HG02943 (cell line): Measurements from ENCODE around the gene FKBP15.

Experiments used
- ATAC-seq: cut with Tn5 transposase; IDR thresholded peaks from one replicate; pipeline ENCODE4 v1.9.1; 2021; ENCODE audit warnings: mild to moderate bottlenecking, low read depth, moderate library complexity; ENCODE audit not compliant: unreplicated experiment

The FKBP15 gene

DNA sequence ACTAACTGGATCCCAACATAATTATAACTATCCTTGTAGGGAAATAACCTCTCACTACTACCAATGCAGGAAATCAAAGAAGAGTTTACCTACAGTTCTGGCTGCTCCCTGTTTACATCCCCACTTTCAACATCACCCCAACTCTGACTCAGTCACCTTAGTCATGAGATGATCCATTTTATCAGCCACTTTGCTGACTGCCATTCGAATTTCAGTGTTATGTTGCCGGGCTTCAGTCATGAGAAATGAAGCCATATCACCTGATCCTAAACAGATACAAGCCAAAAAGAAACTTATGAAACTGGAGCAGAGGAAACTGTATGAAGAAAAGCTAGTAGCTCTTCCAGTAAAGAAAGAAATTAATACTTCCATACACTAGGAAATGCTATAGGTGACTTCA is 36.5 kb downstream of the FKBP15 start:
- no peak for ATAC-seq

DNA sequence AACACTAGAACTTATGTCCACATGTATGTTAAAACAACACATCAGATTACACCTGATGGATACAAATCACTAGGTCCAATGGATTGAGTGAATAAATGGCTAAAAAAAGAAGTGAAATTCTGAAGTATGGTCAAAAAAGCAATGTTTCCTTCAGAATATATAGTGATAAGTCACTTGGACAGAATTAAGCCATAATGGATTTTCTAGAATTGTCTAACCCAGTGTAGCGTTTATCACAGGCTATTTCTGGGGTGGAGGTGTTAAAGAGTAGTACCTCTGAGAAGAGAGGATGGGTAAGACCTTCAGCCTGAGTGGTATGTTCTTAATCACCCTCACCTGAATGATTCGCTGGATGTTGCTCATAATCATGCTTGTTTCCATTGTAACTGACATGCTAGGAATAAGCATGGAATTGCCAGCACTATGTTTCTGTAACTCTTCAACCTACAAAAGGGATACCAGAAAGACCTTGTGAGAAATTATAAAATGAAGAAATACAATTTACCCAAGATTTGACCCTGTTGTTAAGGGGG is 37.1 kb downstream of the FKBP15 start:
- ATAC-seq, result no peak

DNA sequence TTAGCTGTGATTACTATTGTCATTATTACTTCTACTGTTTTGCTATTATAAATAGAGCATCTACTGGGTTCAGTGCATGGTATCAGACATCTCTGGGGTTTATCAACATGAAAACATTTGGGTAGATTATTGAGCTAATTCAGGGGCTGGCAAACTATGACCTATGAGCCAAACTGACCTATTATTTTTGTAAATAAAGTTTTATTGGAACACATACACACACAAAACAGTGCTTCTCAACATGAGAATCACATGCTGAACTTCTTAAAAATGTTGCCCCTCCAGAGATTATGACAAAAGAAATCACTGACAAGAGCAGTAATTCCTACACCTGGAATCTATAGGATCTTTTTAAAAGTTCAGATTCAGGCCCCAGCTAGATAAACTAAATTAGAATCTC is 39.9 kb downstream of the FKBP15 start:
- ATAC-seq, result no peak

DNA sequence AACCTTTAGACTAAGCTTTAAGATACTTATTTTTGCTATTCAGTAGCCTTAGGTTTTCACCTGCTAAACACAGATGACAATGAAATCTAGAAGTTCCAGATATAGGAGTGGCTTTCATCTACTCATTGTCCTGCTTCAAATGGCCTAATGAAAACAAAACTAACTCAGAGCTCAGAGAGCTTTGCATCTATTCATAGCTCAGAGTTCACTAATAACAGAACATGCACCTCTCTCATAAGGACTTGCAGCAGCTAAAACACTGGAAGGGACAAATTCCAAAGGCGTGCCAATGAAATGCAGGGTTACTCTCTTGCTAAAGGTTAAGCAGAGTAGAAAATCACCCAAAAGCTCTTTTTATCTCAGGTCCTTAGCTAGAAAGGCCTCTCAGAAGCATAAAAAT is 41.2 kb downstream of the FKBP15 start:
- no peak for ATAC-seq

DNA sequence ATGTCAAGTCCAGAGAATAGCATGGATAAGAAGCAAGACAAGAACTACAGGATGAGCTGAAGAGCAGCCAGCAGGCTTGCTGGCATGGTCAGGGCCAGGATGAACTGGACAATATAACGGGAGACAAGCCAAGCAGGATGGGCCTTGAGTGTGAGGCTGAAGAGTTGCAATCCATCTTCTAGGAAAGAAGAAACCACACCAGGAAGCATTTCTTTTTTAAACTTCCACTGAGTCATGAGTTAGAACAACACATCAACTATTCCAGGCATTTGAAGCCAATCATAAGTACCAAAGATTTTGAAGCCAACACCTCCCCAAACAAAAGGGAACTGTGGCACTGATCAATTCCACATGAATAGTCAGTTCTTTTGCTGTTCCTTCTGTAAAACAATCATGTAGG is 43.0 kb downstream of the FKBP15 start:
- ATAC-seq, result no peak

DNA sequence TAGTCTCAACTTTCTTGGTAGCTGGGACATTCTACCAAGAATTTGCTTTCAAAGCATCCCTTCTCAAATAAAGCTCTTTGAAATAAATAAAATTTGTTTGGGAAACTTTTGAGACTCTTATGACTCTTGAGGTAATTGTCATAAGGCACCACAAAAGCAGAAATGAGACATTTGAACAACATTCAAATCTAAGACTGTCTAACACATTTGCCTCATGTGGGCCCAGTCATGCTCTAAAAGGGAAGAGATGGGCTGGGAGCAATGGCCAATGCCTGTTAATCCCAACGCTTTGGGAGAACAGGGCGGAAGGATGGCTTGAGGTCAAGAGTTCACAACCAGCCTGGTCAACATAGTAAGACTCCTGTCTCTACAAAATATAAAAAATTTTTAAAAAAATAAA is 43.8 kb downstream of the FKBP15 start:
- ATAC-seq, result no peak

DNA sequence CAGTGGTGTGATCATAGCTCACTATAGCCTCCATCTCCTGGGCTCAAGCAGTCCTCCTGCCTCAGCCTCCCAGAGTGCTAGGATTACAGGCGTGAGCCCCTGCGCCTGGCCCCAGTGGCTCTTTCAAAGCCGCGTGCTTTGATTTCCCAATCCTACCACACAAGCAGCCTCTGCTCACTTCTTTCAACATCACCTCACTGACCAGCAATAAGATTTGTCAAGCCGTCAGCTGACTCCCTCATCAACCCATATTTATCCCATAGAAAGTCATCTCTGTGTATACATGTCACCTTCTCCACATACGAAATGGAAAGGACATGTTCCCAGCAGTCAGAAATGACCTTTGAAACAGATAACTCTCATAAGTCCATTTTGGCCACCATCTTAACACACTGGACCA is 44.3 kb downstream of the FKBP15 start:
- ATAC-seq, result no peak

DNA sequence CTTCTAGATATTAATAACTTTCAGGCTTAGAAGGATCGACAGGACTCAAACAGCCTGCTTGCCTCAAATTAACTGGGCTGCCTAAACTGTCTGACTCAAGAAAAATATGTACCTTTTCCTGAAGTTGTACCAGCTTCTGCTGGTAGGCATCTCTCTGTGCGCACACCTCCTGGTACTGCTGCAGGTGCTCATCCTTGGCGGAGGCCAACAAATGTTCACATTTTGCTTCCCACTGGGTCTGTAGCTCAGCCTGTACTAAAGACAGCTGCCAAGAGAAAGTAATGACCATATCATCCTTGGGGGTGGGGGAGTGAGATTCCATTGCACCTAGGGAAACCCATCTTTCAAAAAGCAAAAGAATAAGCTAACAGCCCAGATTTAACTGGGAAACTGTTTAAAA is 47.7 kb downstream of the FKBP15 start:
- no peak for ATAC-seq

DNA sequence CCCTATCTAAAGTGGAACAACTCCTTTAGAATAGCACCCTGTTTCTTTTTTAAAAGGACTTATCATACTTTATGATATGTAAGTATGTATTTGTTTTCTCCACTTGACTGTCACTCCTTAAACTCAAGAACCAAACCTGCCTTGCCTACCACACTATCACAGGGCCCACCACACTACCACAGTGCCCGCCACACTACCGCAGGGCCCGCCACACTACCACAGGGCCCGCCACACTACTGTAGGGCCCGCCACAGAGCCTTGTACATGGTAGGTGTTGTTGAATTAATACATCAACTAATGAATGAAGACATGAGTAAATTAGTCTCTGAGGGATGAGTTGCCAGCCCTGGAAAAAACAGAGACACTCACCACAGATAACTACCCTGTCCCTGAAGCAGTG is 52.3 kb downstream of the FKBP15 start:
- ATAC-seq, result no peak

DNA sequence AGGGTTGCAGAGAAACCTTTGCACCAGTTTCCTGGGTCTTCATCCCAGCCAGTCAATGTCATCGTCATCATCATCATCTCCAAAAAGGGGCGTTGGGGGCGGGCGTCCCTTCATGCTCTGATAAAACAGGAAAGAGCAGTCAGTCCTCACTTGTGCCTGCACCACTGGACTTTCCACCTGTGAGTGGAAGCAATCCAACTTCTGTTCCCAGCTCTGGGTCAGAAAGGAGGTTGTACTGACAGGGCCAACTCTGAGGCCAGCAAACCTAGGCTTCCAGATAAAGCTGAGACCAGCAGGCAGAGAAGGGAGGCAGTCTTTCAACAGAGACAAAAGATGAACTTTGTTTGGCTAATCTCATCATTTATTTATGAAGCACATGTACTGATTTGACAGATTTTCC is 55.0 kb downstream of the FKBP15 start:
- no peak for ATAC-seq

DNA sequence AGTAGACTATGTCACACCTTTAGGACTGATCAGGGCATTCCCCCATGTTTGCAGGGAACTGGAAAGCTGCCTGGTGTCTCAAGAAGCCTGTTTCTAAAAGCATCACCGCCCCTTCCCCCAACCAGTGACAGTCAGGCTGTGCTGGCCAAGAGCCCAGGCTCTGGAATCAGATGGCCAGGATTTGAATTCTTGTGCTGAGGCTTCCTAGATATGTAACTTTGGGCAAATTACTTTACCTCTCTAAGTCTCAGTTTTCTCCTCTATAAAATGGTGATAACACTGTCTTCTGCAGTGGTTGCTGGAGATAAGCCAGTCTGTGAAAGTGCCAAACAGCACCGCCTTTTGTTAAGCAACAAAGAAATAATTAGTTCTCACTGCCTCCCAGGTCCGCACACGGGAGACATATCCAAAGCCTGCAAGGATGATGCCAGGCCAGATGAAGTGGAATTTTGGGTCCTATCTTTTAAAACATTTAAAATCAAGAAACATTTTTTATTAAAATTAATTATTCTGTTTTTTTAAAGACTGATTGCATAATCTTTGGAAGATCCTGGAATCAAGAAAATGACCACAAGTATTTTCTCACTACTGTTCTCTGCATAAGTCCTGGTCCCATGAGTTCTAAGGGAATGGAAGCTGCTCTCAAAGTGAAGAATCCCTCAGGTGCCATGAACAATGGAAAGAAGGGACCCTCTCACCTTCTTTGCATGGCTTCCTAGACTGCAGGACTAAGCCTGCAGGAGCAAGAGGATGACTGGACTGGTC is 56.4 kb downstream of the FKBP15 start:
- no peak for ATAC-seq

DNA sequence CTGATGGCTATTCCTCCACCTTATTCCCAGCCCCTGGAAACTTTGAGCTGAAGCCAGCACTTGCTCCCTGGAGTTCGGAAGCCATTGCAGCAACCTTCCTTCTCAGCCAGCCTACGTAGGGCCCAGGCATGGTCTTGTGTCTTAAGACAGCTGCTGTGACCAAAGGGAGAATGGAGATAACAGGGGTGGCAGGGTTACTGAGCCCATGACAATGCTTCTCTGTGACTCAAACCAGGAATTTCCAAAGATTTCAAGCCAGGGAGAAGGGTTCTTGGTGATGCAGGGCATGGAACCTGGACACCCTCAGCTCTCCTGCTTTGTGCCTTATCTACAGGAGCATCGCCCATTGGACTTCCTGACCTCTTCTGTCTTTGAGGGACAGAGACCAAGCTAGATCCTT is 58.1 kb downstream of the FKBP15 start:
- ATAC-seq, result no peak

DNA sequence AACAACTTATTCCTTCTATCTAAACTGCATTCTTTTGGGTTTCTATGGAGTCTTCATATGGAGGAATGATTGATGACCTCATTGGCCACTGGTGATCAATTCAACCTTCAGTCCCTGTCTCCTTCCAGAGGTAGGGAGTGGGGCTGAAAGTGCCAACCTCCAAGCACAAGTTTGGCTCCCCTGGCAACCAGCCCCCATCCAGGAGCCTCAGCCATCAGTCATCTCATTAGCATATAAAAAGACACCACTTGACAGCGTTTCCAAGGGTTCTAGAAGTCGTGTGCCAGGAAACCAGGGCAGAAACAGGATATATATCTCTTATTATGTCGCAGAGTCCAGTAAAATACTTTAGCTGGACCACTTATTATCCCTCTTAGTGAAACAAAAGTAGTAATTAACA is 60.5 kb downstream of the FKBP15 start:
- no peak for ATAC-seq

DNA sequence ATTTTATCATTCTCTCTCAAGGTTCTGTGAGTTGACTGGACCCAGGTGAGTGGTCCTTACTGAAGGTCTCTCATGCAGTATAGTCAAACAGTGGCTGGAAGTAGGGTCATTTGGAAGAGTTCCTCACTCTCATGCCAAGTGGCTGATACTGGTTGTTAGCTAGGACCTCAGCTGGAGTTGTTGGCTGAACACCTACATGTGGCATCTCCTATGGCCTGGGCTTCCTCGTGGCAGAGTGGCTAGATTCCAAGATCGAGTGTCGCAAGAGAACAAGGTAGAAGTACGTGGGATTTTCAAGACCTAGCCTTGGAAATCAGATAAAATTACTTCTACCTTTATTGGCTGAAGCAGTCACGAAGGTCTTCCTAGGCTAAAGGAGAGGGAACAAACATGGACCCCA is 62.6 kb downstream of the FKBP15 start:
- ATAC-seq, result no peak

DNA sequence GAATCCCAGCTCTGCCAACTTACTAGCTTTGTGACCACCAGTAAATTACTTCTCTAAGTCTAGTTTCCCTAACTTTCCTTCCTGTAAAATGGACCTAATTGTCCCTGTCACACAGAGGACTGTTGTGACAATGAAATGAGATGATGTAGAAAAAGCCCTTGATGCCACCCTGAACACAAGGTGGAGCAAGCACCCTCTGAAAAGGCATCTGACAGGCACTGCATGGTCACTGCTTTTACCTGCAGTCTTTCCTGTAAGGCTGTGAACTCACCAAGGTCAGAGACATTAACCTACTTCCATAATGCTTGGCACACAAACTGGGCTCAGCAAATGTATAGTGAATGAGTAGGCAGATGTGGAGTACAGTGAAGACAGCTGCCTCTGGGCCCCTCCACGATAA is 64.2 kb downstream of the FKBP15 start:
- no peak for ATAC-seq

DNA sequence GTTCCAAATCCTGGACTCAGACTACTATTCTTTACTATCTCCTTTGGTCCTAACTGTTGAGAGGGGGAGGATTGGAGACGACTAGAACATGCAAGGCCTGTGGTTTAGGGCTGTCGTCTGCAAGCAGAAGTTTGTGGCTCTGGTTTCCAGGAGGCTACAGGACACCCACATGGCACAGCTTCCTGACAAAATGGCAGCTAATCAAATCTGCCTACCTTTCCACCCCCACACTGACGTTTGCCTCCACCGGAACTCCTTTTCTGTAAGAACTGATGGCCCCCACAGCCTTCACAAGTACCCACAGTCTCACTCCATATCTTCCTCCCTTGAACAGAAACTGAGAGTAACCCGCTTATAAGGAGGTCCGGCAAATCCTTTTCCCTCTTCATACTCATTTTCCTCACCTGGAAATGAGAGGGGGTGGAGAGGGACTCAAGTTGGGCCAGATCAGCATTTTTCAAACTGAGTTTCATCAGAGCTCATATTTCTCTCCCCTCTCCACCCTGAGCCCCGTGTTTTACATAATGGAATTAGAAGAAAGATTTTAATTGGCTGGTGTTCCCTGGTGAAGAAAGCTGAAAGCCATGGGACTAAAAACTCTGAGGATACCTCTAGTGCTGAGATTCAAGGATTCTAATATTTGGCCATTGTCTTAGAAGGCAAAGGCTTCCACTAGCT is 65.0 kb downstream of the FKBP15 start:
- ATAC-seq, result no peak

DNA sequence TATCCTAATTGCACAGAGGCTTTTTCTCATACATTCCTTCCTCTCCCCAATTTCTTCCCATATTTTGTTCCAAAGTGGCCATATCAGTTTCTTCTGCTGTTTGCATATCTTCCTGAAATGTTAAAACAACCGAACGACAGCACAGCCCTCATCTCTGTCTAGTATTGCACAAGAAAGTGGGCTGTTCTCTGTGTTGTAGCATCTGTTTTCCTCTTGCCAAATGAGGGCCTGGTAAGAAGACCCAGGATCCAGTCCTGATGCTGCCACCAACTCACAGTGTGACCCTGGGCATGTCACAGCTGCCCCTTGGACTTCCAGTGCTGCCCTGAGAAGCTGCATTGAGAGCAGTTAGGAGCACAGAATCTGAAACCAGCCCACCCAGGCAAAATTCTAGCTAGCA is 66.1 kb downstream of the FKBP15 start:
- ATAC-seq, result no peak

DNA sequence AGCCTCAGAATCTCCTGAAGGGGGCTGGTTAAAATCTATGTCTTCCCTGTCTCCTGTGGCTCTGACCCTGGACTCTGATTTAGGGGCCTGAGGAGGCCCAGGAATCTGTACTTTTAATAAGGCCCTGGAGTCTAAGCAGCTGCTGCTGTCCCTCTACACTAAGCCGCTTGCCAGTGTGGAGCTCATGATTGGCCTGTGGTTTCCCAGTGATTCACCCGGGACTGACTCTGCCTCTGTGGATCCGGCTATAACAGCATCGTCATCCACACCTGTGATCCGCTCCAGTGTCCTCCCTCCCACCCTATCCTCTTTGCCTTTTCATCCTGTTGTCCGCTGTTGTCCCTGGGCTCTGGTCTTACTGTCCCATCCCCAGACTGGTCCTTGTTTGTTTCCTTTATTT is 66.6 kb downstream of the FKBP15 start:
- ATAC-seq, result no peak

DNA sequence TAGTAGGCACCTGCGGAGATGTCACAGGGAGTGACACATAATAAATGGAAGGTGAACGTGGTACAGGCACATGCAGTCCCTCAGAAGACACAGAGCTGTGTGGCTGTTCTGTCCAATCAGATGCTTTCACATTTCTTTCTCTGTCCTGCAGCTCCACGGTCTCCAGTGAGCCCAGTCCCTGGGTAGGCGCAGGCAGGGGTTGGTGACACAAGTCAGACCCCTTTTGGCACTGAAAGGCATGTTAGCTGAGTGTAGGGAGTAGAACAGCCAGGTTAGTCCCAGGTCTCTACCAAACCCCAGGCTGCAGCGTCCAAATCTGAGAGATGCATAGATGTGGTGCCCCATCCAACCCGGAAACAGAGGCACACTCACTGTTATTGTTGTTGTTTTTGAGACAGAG is 67.5 kb downstream of the FKBP15 start:
- ATAC-seq, result no peak

DNA sequence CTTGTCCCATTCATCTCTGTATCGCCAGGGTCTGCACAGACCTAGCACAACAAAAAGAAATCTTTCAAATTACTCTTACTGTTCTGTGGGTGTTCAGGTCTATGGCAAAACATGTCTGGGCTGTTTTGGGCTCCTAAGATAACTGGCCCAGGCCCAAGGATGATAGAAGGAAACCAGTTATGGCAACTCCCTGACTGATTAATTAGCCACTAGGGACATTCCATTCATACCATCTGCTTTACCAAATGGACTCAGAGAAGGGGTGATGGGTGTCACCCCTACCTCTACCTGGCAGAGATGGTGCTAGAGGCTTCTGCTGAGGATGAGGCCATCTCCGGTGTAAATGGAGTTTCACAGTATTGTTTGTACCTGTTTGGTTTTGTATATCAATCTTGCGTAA is 68.4 kb downstream of the FKBP15 start:
- no peak for ATAC-seq

DNA sequence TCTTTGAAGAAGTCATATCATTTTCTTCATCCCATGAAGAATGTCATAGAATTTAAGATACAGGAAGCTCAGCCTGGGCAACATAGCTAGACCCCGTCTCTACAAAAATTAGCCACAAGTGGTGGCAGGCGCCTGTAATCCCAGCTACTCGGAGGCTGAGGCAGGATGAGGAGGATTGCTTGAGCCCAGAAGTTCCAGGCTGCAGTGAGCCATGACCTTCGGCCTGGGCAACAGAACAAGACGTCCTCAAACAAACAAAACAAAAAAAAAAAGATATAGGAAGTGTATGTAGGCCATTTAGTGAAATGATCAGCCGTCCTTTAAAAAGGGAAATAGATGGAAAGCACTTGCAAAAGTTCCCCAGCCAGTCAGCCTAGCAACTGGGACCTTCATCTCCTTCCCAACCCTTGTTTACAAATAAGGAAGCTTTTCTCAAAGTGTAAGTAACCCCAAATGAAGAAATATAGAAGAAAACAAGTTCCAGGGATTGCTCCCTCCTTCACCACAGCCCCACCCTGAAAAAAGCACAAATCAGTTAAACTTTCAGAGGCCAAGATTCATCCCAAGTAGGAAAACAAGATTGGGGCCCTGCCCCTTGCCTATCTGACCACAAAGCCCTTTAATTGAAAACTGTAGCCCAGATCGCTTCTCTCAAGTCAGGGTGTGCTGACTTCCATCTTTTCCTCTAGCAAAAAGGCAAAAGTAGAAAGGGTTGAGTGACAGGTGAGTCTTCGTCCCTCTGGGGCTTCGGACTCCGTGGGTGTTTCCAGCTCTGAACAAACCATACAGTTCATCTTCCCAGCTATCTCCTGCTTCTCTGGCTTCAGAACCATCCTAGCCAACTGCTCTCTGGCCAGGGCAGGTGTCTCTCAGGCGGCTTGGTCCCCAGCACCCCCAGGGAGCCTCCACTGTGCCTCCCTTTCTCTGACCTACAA is 69.1 kb downstream of the FKBP15 start:
- ATAC-seq, result no peak
